Cardiac fibroblast (primary cell): ENCODE results near the gene MAP4K4.

Experiments used
- DNase-seq, 2 donors: peaks; one replicate each; pipeline versions ENCODE4 v3.0.0 to v3.0.0-alpha.2; 2010; ENCODE audit warnings: low read depth in 2 of 2
- H3K4me3 ChIP-seq, 2 donors: replicated peaks in 1 of 2; 1 replicate in 1 of 2; 2 replicates in 1 of 2; pipeline ENCODE4 v1.5.1; 2011; ENCODE audit warnings: low read depth in 2 of 2, low read length in 2 of 2, mild to moderate bottlenecking in 2 of 2, moderate library complexity in 1 of 2
- CTCF ChIP-seq: IDR thresholded peaks from one replicate; pipeline ENCODE4 v1.5.1; 2011; ENCODE audit warnings: low read depth, mild to moderate bottlenecking, low read length, inconsistent platforms

The MAP4K4 gene

DNA sequence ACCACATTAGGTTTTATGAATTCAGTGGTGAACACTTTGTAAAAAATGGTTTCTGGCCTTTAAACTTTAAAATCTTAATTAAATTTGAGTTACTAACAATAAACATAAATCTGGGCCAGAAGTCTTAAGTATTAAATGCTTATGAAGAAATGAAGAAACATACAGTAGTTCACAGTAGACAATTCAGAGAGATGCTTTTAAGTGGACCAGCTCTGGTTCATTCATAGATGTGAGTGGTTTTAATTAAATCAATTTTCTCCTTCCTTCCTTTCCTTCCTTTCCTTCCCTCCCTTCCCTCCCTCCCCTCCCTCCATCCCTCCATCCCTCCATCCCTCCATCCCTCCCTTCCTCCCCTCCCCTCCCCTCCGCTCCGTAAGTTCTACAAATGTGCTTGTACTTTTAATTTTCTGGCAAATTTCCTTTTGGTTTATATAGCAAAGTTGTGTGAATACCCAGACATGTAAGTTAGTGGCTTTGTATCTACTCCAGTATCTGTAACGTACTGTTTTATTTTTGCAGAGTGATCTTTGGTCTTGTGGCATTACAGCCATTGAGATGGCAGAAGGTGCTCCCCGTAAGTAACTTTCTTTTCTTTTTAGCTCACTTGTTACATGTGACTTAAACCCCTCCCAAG lies 136.5 kb downstream of the MAP4K4 start:
- no peak for TF ChIP-seq CTCF
- H3K4me3 ChIP-seq: no peak overlapping the region
- DNase-seq: no peak

DNA sequence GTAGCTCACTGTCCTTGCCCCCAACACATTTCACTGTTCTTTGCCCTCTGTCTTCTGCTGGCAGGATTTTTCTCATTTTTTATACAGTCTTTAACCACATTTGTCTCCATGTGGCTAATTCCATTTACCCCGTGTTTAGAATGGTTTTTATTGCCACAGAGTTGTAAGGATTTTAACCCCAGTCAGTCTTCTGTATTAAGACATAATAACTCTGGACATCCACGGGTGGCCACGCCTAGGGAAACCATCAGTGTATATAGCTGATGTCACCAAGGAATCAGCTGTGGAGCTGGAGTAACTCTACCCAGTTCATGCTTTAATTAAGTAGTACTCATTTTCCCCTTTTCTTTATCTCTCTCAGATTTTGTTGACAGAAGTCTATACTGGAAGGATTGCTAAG lies 139.8 kb downstream of the MAP4K4 start:
- no peak for DNase-seq
- TF ChIP-seq CTCF: no peak
- no peak overlapping the region for H3K4me3 ChIP-seq

- no peak for DNase-seq
Observed at GRCh38 chr2:101841679-101842327, 144.3 kb downstream of the MAP4K4 start.

GRCh38 chr2:101842471-101842870 lies 145.0 kb downstream of the MAP4K4 start:
- no peak for DNase-seq

More at GRCh38 chr2:101841679-101842327, 144.3 kb downstream of the MAP4K4 start:
- H3K4me3 ChIP-seq: no peak overlapping the region
- TF ChIP-seq CTCF: no peak

DNA sequence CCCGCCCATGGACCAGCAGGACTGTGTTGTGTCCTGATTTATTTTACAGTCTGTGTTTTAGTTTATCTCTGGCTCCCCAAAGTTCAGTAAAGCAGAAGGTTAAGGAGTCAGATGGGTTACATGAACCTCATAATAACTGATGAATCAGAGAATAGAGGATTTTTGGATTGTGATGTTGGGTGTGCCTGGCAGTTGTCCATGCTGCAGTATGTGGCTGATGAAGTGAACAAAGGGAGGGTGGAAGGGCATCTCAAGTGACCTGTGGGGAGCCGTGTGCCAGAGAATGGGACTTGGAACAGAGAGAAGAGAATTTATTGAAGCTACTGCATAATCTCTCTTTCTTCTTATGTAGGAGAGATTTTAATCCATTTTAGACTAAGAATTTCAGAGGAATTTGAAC lies 145.5 kb downstream of the MAP4K4 start:
- H3K4me3 ChIP-seq: no peak overlapping the region
- DNase-seq: peak; percentile 38 to 60
- TF ChIP-seq CTCF: no peak

More at GRCh38 chr2:101842471-101842870, 145.0 kb downstream of the MAP4K4 start:
- no peak for TF ChIP-seq CTCF
- no peak overlapping the region for H3K4me3 ChIP-seq

- TF ChIP-seq CTCF: no peak
- no peak for DNase-seq
- no peak overlapping the region for H3K4me3 ChIP-seq
Observed at GRCh38 chr2:101843471-101843870, 146.0 kb downstream of the MAP4K4 start.
